HG02642 (cell line): ENCODE data around the gene CCNI.
"Not testable (repeated sequence)": the region's sequence is repeated elsewhere in the genome, so short reads cannot be mapped to it uniquely, and the experiment has no call there.

Source experiments
- ATAC-seq: cut with Tn5 transposase; IDR thresholded peaks from one replicate; pipeline ENCODE4 v1.9.1; 2021; ENCODE audit warnings: mild to moderate bottlenecking; ENCODE audit not compliant: unreplicated experiment, poor library complexity

The CCNI gene

DNA sequence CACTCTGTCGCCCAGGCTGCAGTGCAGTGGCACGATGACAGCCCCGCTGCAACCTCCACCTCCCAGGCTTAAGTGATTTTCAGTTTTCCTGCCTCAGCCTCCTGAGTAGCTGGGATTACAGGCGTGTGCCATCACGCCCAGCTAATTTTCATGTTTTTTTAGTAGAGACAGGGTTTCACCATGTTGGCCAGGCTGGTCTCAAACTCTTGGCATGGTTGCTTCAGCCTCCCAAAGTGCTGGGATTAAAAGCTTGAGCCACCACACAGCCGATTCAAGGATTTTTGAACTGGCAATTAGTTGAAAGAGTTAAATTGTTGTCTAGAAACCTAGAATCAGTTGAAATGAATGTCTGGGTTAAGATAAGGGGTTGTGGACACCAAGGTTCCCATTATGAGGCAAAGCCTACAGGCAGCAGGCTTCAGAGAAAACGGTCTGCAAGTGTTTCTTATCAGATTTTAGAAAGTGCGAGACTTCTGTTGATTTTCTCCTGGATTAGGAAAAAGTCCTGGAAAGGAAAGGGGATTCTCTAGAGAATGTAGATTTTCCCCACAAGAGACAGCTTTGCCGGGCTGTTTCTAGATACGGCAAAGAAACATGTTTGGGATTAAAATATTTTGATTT, 8.3 kb upstream of the CCNI start:
- ATAC-seq = no peak

DNA sequence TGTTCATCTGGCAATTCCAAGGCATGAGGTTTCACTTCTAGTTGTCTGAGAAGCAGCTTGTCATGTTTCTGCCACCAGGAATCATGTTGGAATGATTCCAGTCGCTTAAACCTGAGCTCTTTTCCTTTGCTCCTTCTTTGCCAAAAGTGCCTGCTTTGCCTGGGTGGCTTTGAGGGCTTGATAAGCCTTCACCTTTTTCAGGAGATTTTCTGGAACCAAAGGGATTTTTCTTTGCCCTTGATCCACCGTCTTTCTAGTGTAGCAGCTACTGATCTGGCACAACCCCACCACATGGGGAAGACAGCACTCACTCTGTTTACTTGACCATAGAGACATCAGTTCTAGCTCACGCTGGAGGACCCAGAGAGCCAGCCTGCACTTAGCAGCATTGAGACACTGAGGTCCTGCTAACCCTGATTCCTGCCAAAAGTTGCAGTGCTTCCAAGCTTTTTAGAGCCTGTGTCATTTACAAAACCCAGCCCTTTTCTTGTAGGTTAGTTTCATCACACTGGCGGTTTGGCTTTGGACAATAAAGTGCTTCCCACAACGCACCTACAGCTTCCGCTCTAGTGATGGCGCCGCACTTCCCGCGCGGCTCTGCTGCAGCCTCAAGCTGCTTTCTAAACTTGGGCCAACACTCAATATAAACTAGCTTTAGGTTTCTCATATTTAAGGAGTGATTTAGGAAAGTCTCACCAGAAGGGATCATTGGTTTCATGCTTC, 7.3 kb upstream of the CCNI start:
- no peak for ATAC-seq

DNA sequence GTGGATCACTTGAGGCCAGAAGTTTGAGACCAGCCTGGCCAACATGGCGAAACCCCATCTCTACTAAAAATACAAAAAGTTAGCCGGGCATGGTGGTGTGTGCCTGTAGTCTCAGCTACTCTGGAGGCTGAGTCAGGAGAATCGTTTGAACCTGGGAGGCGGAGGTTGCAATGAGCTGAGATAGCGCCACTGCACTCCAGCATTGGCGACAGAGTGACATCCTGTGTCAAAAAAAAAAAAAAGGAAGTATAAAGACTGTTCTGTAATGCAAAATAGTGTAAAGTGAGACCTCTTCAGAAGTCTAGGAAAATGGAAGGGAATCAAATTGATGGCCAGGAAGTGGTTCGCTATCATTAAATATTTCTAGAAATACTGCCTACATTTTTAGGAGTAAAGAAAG, 5.0 kb upstream of the CCNI start:
- not testable (repeated sequence) for ATAC-seq

DNA sequence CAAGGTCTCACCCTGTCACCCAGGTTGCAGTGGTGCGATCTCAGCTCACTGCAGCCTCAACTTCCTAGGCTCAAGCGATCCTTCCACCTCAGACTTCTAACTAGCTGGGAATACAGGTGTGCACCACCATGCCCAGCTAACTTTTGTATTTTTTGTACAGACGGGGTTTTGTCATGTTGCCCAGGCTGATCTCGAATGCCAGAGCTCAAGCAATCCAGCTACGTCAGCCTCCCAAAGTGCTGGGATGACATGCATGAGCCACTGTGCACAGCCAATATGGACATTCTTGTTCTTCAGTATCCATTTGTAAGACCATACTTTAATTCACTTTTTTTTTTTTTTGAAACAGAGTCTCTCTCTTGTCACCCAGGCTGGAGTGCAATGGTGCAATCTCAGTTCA, 3.5 kb upstream of the CCNI start:
- ATAC-seq = no peak

DNA sequence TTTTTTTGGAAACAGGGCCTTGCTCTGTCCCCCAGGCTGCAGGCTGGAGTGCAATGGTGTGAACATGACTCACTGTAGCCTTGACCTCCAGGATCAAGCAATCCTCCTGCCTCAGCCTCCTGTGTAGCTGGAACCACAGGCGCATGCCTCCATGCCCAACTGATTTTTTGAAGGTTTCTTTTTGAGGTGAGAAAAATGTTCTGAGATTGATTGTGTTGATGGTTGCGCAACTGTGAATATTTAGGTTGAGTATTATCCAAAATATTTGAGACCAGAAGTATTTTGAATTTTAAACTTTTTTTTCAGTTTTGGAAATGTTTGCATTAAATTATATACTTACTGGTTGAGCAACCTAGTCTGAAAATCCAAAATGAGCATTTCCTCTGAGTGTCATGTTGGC, 2.6 kb upstream of the CCNI start:
- ATAC-seq = no peak

DNA sequence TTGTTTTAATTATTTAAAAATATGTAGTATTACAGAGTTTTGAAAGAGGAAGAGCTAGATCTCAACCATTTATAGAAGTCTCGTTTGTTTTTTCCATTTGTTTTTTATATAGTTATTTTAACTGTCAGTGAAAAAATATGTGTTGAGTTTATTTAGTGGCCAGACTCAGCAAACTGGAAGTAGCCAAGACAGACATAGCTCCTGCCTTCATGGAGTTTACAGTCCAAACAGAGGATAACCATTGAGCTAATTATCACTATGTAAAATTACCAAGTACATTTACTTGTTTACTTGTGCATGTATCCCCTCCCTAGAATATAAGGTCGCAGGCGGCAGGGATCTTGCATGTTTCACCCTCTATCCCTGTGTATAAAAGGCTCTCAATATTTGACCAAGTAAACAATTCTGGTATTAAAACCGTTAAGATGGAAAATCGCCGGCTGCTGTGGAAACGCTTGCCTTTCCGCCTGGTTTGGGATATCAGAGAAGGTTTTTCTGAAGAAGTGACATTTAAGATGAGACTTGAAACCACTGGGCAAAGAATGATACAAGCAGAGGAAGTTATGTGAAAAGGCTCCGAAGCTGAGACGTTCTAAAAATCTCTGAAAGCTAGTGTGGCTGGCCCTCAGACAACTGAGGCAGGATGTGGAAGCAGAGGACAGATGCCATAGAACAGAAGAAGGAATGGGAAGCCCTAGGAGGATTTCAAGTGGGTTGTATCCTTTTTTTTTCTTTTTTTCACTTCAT, 1.3 kb upstream of the CCNI start:
- ATAC-seq = no peak

DNA sequence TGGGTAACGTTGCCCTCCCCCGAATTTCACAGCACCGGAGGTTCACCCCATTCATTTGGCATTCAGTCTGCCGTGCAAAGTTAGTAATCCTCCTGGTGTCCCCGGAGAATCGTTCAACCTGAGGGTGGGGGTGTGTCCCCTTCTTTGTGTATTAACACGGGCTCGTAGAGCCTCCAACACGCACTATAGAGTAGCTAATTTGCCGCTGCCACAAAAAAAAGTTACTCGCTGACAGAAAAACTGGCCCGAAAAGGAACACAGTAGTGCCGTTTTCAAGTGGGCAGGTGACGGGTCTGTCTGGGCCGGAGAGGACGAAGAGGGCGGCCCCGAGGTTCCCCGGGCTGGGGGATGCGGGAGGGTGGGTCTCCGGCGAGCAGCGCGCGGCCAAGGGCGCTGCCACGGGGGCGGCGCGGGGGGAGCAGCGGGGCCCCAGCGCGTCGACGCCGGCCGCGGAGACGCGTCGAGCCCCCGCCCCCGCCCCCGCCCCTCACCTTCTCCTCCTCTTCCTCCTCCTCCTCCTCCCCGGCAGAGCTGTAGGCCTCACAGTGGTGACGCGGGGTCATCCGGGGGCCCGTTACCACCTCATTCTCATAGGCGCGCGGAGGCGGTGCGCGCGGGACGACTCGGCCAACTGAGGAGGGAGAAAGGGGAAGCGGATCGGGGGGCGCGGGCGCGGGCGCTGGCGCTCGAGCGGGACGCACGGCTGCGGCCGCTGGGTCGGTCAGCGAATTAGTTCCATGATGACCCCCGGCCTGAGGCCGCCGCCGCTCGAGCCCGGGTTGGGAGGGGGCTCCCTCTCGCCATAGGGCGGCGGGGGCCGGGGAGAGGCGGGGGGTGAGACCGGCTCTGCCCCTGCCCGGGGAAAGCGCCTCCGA, 571 bp downstream of the CCNI start:
- ATAC-seq = peak; percentile 62

DNA sequence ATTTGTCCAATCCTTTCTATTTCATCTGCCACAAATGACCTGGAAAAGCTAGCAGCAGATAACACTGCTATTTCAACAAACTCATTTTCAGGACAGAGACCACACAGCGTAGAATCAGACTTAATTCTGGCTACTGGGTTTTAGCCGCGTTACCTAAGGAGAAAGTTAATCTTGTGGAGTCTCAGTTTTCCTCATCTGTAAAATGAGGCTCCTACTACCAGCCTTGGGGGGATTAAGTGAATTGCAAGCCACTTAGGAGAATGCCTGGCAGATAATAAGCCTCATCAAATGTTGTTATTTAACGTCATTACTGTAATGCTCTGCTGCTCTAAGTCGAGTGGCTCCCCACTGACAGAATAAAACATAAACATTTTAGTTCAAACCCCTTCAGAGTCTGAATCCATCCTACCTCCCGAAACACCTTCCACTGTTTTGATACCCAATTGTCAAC, 1.4 kb downstream of the CCNI start:
- ATAC-seq = no peak

DNA sequence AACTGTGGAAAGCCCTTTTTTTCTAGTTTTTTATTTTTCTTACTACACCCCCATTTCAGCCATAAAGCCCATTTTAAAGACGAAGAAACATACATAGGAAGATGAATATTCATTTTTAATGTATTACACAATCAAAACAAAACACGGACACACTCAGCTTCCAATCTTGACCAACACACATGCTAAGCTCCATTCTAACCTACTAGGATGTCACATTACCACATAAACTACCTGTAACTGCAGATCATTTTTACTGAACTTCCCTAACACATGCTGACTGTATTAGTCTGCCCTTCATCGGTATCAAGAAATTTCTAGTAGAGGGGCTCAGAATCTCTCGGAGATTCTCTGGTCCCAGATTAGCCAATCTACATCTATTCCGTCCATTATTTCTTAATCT, 1.8 kb downstream of the CCNI start:
- no peak for ATAC-seq

DNA sequence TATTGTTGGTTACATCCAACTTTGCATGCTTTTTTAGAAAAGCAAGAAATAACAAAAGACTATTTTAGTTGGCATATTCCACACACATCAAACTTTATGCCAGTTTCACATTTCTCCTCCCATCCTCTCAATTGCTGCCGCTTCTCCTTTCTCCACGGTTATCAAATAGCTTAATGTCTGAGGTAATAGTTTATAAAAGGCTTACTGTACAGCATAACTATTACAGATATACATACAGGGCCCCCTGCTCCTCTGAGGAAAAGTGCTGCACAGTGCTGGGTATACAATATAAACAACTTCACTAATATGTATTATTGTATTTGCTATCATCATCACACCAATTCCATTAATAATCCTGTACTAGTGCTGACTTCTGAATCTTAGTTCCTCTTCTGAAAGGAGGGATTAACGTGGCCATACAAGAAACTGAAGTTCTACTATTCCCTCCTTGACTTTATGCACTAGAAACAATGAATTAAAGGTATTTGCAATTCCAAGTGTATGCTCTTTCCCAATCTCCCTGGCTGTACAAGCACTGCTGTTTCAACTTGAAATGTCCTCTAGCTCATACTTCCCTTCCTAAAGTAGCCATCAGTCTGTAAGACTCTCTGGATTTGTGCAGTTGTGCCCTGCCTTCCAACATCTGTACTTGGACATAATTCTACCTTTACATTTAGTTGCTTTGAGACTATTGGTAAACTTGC, 2.5 kb downstream of the CCNI start:
- ATAC-seq = no peak

DNA sequence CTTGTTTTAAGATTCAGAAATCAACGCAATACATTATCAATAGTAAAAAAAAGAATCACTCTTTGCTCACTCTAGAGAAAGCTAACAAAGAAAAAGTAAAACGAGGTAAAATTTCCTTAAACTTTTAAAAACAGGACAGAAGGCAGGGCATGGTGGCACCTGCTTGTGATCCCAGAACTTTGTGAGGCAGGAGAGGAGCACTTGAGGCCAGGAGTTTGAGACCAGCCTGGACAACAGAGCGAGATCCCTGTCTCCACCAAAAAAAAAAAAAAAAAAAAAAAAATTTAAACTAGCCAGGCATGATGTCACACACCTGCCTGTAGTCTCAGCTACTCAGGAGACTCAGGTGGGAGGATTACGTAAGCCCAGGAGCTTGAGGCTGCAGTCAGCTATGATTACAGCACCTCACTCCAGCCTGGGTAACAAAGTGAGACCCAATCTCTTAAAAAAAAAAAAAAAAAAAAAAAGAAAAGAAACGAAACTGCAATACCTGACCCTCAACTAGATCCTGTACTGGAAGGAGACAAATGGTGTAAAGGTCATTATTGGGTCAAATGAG, 3.5 kb downstream of the CCNI start:
- ATAC-seq = no peak

DNA sequence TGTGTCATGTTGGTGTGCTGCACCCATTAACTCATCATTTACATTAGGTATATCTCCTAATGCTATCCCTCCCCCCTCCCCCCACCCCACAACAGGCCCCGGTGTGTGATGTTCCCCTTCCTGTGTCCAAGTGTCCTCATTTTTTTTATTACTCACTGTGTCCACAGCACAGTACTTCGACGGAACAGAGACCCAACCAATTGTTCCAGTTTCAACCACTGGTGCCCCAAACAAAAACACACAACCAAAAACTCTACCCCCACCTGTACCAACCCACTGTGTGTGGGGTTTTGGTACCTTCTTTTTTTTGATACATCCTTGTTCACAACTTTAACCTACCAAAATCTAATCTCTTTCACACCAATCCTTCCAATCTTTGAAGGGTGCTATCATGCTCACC, 6.3 kb downstream of the CCNI start:
- ATAC-seq = peak; percentile 44

DNA sequence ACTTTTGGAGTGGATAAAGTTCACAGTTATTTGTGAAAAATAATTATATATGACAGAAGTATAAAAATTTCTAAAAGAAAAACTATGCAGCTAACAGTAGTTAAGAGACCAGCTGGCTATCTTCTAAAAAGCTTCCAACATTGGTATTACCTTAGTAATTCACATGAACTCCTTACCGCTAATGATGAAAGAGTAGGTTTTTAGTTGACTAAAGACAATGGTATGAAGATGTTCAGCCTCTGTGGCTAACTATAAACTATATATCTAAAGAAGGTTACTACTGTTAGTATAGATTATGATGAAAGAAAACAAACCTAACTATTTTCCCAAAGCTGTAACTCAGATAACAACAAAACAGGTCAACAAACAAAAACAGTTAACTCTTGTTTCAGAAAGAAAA, 10.4 kb downstream of the CCNI start:
- ATAC-seq = no peak

DNA sequence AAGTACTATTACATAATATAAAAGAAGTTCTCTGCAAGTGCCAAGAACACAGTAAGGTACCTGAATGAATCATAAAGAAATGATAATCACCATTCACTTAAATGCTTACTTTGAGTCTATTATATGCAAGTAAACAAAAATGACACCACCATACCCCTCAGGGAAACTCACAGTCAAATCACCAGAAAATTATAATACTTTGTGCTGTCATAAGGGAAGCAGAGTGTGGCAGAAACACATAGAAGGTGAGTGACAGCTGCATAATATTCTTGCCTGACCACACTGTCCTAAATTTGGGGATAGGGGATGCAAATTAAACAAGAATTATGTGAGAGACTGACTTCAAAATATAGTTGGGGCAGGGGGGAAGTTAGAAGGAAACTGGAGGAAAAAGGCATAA, 12.9 kb downstream of the CCNI start:
- ATAC-seq = no peak

DNA sequence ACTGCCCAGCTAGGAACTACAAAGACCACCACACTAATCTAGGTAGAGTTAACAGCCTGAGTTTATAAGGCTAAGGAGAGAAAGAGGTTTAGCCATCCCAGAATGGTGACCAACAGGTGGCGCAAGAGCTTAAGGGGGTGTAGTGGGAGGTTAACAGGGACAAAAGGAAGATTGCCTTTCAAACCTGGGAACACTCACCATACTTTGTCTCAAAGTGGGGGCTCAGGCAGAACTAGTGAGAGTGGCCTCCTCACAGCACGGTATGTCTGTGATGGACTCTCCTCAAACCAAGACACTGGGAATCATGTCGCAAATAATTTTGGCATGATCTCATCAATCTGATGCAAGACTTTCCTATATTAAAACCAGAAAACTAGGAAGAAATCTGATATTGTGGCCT, 23.4 kb downstream of the CCNI start:
- ATAC-seq = no peak

DNA sequence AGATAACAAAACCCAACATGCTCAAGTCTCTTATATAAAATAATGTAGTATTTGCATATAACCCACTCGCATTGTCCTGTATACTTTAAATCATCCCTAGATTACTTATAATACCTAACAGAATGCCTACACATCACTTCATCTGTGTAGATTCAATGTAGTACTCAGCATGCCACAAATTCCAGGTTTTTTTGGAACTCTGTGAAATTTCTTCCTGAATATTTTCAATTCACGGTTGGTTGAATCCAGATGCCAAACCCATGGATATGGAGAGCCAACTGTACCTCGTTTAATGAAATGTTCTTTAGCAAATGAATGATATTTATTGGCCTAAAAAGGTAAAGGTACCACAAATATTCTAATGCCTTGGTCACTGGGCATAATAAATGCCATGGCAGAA, 24.8 kb downstream of the CCNI start:
- ATAC-seq = no peak

DNA sequence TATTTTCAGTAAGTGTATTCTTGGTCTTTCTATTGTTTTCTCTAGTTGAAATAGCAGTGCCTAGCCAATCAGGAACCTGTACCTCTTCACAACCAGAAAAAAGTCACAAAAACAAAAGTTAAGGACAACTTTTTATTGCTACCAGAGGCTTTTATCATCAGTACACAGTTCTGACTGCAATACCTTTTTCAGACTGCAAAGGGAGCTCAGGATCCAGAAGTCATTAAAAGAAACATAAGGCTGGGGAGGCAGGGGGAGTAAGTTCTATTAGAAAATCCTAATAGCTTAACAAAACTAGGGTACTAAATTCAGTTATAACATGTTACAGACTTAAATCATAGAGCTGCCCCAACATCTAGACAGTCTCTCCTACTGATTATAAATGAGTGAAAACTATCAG, 28.8 kb downstream of the CCNI start:
- no peak for ATAC-seq

DNA sequence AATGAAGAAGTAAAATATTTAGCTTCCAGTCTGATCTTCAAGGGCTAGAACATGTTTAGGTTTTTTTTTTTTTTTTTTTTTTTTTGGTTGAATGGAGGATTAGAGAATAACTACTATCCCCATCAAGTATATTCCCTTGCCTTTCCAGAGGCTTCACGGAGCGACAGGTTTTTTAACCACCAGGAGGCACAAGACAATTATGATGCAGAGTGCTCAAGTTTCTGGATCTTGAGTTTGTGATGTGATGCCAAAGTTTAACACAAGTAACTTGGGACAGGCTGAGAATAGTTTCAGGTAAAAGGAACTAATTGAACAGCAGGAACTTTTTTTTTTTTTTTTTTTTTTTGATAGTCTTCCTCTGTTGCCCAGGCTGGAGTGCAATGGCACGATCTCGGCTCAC, 30.3 kb downstream of the CCNI start:
- no peak for ATAC-seq

DNA sequence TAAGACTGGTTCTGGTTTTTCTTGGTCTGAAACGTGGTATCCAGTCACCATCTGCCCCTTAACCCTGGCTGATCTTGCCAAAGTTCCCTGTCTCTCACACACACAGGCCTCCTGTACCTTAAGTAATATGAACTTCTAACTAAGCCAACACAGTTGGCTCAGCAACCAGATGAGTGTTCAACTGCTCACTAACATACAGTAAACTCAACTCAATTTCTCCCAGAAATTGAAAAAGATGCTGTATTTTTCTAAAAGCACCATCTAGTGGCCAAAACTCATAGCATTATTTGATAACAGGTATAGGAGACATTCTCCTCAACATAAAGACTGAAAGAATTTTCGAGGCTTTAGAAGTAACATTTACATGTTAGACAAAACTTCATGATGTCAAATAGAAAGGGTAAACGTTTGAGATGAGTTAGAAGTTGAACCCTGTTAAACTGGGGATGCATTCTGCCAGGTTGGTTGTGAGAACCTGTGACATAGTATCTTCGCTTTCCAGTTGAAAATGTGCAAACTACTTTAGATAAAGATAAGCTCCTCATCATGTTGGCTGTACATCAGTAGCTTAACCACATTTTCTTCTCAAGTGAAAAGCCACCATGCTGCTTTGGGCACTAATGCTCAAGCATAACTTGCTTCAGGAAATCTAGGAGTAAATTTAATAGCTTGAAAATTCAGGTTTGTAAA, 31.2 kb downstream of the CCNI start:
- no peak for ATAC-seq
